ENCODE measurements around the gene RPRD1A.
"Not testable (repeated sequence)": the region's sequence is repeated elsewhere in the genome, so short reads cannot be mapped to it uniquely, and the experiment has no call there.

The RPRD1A gene

GRCh38 chr18:36077764-36078163 lies 10.4 kb upstream of the RPRD1A start:
- DNase-seq, result not testable (repeated sequence)

- no peak for DNase-seq
These were observed 8.7 kb upstream of the RPRD1A start for GRCh38 chr18:36075862-36076587.

DNA sequence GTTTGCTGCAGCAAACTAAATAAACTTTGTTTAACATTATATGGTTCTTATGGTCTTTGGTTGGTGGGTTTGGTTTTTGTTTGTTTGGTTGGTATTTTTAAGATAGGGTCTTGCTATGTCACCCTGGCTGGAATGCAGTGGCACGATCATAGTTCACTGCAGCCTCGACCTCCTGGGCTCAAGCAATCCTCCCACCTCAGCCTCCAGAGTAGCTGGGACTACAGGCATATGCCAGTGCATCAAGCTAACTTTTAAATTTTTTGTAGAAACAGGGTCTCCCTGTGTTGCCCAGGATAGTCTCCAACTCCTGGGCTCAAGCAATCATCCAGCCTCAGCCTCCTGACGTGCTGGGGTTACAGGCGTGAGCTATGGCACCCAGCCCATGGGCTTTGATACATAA lies 7.1 kb upstream of the RPRD1A start:
- DNase-seq, result no peak

GRCh38 chr18:36073676-36074075 lies 6.3 kb upstream of the RPRD1A start:
- DNase-seq, result no peak

DNA sequence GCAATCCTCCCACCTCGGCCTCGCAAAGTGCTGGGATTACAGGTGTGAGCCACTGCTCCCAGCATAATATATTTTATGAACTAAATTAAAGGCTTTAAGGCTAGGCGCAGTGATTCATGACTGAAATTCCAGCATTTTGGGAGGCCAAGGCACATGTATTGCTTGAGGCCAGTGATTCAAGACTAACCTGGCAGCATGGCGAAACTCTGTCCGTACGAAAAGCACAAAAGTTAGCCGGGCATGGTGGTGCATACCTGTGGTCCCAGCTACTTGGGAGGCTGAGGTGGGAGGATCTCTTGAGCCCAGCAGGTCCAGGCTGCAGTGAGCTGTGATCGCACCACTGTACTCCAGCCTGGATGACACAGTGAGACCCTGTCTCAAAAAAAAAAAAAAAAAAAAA lies 5.0 kb upstream of the RPRD1A start:
- DNase-seq, result not testable (repeated sequence)

GRCh38 chr18:36066686-36067054 lies 689 bp downstream of the RPRD1A start:
- no peak for DNase-seq

GRCh38 chr18:36066001-36066400 lies 1.4 kb downstream of the RPRD1A start:
- DNase-seq, result no peak

DNA sequence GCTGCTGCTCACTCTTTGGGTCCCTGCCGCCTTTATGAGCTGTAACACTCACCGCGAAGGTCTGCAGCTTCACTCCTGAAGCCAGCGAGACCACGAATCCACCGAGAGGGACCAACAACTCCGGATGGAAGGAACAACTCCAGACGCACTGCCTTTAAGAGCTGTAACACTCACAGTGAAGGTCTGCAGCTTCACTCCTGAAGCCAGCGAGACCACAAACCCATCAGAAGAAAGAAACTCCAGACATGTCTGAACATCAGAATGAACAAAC lies 2.6 kb downstream of the RPRD1A start:
- DNase-seq, result not testable (repeated sequence)

DNA sequence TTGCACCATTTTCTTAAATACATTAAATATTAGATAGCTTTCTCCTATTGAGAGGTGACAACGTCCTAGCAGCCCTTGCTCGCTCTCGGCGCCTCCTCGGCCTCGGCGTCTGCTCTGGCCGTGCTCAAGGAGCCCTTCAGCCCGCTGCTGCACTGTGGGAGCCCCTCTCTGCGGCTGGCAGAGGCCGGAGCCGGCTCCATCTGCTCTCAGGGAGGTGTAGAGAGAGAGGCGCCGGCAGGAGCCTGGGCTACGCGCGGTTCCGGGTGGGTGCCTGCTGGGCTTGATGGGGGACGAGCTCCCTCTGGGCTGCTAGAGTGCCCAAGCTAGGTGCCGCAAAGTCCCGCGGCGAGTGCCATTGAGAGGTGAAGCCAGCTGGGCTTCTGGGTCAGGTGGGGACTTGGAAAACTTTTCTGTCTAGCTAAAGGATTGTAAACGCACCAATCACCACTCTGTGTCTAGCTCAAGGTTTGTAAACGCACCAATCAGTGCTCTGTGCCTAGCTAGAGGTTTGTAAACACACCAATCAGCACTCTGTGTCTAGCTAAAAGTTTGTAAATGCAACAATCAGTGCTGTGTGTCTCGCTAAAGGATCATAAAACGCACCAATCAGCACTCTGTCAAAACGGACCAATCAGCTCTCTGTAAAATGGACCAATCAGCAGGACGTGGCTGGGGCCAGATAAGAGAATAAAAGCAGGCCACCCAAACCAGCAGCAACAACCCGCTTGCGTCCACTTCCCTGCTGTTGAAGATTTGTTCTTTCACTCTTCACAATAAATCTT lies 3.1 kb downstream of the RPRD1A start:
- no peak for DNase-seq

GRCh38 chr18:36058674-36059073 lies 8.7 kb downstream of the RPRD1A start:
- DNase-seq, result no peak

GRCh38 chr18:36051760-36052159 lies 15.6 kb downstream of the RPRD1A start:
- DNase-seq, result no peak

GRCh38 chr18:36050479-36050878 lies 16.9 kb downstream of the RPRD1A start:
- DNase-seq, result no peak

DNA sequence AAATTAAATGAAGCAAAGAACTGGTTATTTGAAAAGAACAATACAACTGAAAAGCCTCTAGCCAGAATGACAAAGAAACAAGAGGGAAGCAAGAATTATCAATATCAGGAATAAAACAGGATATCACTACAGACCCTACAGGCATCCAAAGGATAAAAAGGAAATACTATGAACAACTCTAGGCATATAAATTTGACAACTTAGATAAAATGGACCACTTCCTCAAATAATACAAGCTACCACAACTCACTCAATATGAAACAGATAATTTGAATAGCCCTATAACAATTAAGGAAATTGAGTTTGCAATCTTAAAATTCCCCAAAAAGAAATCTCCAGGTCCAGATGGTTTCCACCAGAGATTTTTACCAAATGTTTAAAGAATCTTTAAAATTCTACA lies 19.8 kb downstream of the RPRD1A start:
- no peak for DNase-seq

DNA sequence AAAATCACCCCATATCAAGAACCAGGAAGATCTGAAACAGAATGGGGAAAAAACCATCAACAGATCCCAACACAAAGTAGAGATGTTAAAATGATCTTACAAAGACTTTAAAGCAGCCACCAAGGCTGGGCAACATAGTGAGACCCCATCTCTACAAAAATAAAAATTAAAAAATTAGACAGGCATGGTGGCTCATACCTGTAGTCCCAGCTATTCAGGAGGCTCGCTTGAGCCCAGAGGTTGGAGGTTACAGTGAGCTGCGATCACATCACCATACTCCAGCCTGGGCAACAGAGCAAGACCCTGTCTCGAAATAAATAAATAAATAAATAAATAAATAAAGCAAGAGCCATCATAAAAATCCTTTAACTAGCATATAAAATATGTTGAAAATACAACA lies 20.5 kb downstream of the RPRD1A start:
- no peak for DNase-seq

DNA sequence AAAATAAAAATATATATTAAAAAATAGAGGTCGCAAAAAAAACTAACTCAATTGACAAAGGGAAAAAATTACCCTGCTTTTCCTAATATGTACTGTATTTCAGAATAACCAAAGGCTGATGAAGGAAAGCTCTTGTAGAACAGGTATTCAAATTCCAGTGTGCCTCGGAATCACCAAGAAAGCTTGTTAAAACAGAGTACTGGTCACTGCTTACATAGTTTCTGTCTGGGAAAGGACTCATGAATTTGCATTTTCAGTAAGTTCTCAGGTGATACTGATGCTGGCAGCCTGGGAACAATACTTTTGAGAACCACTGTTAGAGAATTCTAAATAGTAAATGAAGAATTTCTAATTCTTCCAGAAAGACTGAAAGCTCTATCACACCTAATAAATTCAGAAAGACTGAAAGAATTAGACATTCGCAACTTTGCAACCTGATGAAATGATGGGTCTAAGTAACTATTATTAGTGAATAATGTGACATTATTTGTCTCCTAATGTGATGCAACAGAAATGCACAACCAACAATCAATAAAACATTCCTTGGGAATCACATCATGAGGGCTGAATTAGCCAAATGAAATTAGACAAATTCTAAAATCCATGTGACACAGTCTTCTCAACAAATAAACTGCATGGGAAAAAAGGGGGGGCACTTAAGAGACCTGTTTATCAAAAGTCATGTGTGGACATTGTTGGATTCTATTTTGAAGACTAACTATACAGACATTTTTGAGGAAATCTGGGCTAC lies 21.9 kb downstream of the RPRD1A start:
- no peak for DNase-seq

DNA sequence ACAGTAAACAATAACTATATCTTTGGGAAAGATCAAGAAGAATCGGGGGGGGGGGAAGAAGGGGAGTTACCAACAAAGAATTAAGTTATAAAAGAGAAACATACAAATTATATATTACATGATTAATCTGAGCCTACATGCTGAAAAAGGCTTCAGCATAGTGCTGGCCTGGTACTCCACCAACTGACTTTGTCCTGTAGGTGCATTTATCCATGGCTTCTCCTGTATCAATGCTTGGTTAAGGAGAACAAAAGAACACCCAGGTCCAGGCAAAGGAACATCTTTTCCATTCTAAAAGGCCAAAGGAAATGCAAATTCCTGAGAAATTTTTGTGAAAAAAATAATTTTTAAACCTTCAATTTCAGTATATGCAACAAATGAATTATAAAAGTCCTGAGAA lies 24.2 kb downstream of the RPRD1A start:
- no peak for DNase-seq

DNA sequence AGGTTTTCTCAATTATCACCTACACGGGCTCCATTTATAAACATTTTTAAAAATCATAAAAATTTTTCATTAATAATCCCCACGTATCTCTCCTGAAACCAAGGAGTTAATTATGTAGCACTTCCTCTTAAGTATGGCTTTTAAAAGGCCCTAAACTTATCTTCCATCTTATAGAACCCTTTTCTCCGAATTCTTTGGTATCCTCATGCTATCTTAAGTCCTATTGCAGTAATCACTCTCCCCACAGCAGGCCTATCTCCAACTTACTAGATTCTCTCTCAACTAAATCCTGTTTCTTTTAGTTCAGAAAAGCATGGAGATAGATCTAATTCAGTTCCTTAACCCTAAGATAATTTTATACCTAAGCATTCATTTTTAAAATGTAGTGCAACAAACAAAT lies 26.2 kb downstream of the RPRD1A start:
- no peak for DNase-seq

DNA sequence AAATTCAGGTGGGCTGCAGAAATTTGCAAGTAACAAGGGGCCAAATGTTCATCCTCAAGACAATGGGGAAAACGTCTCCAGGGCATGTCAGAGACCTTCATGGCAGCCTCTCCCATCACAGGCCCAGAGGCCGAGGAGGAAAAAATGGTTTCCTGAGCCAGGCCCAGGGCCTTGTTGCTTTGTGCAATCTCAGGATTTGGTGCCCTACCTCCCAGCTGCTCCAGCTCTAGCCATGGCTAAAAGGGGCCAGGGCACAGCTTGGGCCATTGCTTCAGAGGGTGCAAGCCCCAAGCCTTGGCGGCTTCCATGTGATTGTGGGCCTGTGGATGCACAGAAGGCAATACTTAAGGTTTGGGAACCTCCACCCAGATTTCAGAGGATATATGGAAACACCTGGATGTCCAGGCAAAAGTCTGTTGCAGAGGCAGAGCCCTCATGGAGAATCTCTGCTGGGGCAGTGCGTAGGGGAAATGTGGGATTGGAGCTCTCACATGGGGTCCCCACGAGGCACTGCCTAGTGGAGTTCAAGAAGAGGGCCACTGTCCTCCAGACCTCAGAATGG lies 29.2 kb downstream of the RPRD1A start:
- DNase-seq, result no peak

DNA sequence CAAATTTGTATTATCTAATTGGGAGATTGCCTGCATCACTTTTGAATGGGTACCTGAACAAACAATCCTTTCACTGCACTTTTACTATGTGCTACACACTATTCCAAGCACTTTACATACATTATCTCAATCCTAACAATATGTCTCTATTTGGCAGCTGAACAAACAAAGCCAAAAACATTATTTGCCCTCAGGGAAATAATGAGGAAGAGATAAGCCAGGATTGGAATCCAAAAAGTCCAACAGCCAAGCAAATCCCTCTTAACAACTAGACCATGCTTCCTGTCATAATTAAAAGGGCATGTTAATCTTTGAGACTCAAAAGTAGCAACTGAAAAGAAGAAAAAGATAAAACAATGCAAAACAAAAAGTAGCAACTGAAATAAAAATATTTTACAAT lies 32.1 kb downstream of the RPRD1A start:
- no peak for DNase-seq

DNA sequence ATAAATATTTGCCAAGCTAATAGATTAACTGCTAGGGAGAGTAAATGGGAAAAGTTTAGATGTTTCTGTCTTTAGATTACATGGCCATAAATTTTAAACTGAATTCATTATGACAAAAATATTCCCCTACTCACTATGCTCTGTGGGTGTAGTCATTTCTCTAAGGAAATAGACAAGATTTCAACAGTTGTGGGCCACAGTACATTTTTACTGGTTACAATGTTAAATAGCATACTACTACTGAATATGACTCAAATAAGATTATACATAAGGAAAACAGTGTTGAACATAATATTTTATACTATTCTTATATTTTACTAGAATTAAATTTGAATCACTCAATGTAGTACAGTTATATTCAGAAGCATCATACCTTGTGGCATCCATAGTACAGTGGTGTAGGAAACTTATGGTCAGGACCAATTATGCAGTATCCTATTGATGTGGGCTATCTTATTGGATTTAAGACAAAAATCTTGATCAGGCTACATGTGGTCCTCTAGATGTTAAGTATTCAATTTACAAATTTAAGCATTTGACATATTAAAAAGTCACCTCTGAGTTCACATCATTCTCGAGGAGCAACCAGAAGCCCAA lies 33.0 kb downstream of the RPRD1A start:
- no peak for DNase-seq

DNA sequence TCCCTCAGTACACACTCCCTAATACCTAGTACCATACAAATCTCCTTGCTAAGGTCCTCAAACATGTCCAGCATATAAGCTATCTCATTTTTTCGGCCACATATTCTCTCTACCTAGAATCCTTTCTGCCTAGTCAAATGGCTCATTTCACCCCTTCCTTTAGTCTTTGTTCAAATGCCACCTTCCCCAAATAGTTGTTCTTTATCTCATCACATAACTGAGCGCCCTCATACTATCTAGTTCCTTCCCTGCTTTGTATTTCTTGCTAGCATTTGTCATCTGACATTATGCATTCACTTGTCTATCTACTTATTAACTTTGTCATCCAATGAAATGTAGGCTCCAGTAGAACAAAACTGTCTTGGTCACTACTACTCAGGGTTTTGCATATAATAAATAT lies 35.5 kb downstream of the RPRD1A start:
- DNase-seq, result no peak

DNA sequence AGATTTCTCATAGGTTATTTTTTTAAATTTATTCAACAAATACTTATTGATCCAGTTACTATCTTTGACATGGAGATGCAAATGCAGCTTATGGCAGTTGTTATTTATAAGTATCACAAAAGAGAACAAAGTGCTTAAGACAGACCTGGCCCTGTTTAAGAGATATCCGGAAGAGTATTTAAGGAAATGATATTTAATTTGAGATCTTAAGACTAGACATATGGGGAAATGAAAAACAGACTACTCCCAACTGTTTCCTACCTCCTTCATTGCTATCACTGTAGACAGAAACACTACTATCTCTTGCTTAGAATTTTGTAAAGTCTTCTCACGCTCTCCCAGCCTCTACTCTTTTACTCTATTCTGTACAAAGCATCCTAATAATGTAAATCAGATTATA lies 36.0 kb downstream of the RPRD1A start:
- DNase-seq, result no peak

GRCh38 chr18:36028859-36029258 lies 38.5 kb downstream of the RPRD1A start:
- DNase-seq, result no peak

All from activated CD4-positive, alpha-beta T cell treated with anti-CD3 and anti-CD28 coated beads, Interleukin-2, Interleukin-6, amounts not matched to agents 100 ng/mL and 50 ng/mL, durations not matched to agents 16 hours and 8 hours (primary cell).